CD4-positive, alpha-beta T cell treated with Interleukin-10 for 1 hour (primary cell): Measurements from ENCODE around the gene CHST8.
"Not testable (repeated sequence)": the region's sequence is repeated elsewhere in the genome, so short reads cannot be mapped to it uniquely, and the experiment has no call there.

Source experiments
- DNase-seq: peaks from one replicate; pipeline ENCODE4 v3.0.0-alpha.2; 2020

CHST8 gene

GRCh38 chr19:33621811-33622504, at the start of gene CHST8:
CHST8 (plus strand) TSS chr19:33621953; CDS start chr19:33689262, 67,309 bp downstream.
- DNase-seq, result no peak

GRCh38 chr19:33572929-33573328, 48.8 kb upstream of the CHST8 start:
- no peak for DNase-seq

- no peak for DNase-seq
These were observed 46.9 kb upstream of the CHST8 start for GRCh38 chr19:33574824-33575223.

GRCh38 chr19:33578697-33579096, 43.1 kb upstream of the CHST8 start:
- no peak for DNase-seq

- no peak for DNase-seq
These were observed 41.6 kb upstream of the CHST8 start for GRCh38 chr19:33580026-33580644.

- no peak for DNase-seq
These were observed 41.1 kb upstream of the CHST8 start for GRCh38 chr19:33580645-33581037.

GRCh38 chr19:33582914-33583313, 38.8 kb upstream of the CHST8 start:
- DNase-seq, result no peak

GRCh38 chr19:33587150-33587549, 34.6 kb upstream of the CHST8 start:
- no peak for DNase-seq

GRCh38 chr19:33590224-33590623, 31.5 kb upstream of the CHST8 start:
- no peak for DNase-seq

GRCh38 chr19:33595783-33596182, 26.0 kb upstream of the CHST8 start:
- DNase-seq, result no peak

GRCh38 chr19:33601583-33601982, 20.2 kb upstream of the CHST8 start:
- no peak for DNase-seq

GRCh38 chr19:33602576-33603204, 19.1 kb upstream of the CHST8 start:
- DNase-seq, result no peak

- no peak for DNase-seq
These were observed 18.4 kb upstream of the CHST8 start for GRCh38 chr19:33603377-33603776.

GRCh38 chr19:33604651-33605050, 17.1 kb upstream of the CHST8 start:
- DNase-seq, result no peak

GRCh38 chr19:33605803-33606295, 15.9 kb upstream of the CHST8 start:
- not testable (repeated sequence) for DNase-seq

GRCh38 chr19:33606556-33606955, 15.2 kb upstream of the CHST8 start:
- no peak for DNase-seq

GRCh38 chr19:33609353-33609752, 12.4 kb upstream of the CHST8 start:
- no peak for DNase-seq

- DNase-seq, result no peak
These were observed 11.2 kb upstream of the CHST8 start for GRCh38 chr19:33610588-33610987.

- no peak for DNase-seq
These were observed 8.7 kb upstream of the CHST8 start for GRCh38 chr19:33612928-33613619.

- no peak for DNase-seq
These were observed 8.1 kb upstream of the CHST8 start for GRCh38 chr19:33613620-33614000.

GRCh38 chr19:33616346-33616745, 5.4 kb upstream of the CHST8 start:
- no peak for DNase-seq

- DNase-seq, result no peak
These were observed 4.9 kb upstream of the CHST8 start for GRCh38 chr19:33616857-33617256.

GRCh38 chr19:33618363-33618762, 3.4 kb upstream of the CHST8 start:
- not testable (repeated sequence) for DNase-seq

- no peak for DNase-seq
These were observed 2.9 kb upstream of the CHST8 start for GRCh38 chr19:33618884-33619283.
